Measurements from ENCODE around the gene DOCK10.
"Not testable (repeated sequence)": the region's sequence is repeated elsewhere in the genome, so short reads cannot be mapped to it uniquely, and the experiment has no call there.

Gene DOCK10

GRCh38 chr2:224946895-224947294 lies 95.4 kb downstream of the DOCK10 start:
- DNase-seq (ENCODE audit: low spot score), result peak; percentile 40

- DNase-seq (ENCODE audit: low spot score), result no peak
Observed at GRCh38 chr2:224944707-224945547, 97.3 kb downstream of the DOCK10 start.

GRCh38 chr2:224943601-224944041 lies 98.6 kb downstream of the DOCK10 start:
- DNase-seq (ENCODE audit: low spot score), result not testable (repeated sequence)

GRCh38 chr2:224941960-224942359 lies 100.3 kb downstream of the DOCK10 start:
- DNase-seq (ENCODE audit: low spot score), result no peak

GRCh38 chr2:224940618-224941017 lies 101.7 kb downstream of the DOCK10 start:
- DNase-seq (ENCODE audit: low spot score), result no peak

GRCh38 chr2:224938651-224939182 lies 103.6 kb downstream of the DOCK10 start:
- no peak for DNase-seq (ENCODE audit: low spot score)

- no peak for DNase-seq (ENCODE audit: low spot score)
Observed at GRCh38 chr2:224937887-224938286, 104.4 kb downstream of the DOCK10 start.

GRCh38 chr2:224934526-224935188 lies 107.6 kb downstream of the DOCK10 start:
- DNase-seq (ENCODE audit: low spot score), result no peak

- no peak for DNase-seq (ENCODE audit: low spot score)
Observed at GRCh38 chr2:224933431-224933830, 108.8 kb downstream of the DOCK10 start.

GRCh38 chr2:224932522-224932921 lies 109.7 kb downstream of the DOCK10 start:
- DNase-seq (ENCODE audit: low spot score), result no peak

- DNase-seq (ENCODE audit: low spot score), result no peak
Observed at GRCh38 chr2:224931956-224932355, 110.3 kb downstream of the DOCK10 start.

GRCh38 chr2:224930990-224931389 lies 111.3 kb downstream of the DOCK10 start:
- DNase-seq (ENCODE audit: low spot score), result no peak

GRCh38 chr2:224930124-224930523 lies 112.1 kb downstream of the DOCK10 start:
- DNase-seq (ENCODE audit: low spot score), result no peak

- DNase-seq (ENCODE audit: low spot score), result no peak
Observed at GRCh38 chr2:224929512-224929911, 112.8 kb downstream of the DOCK10 start.

- DNase-seq (ENCODE audit: low spot score), result no peak
Observed at GRCh38 chr2:224927646-224928173, 114.6 kb downstream of the DOCK10 start.

GRCh38 chr2:224927011-224927410 lies 115.3 kb downstream of the DOCK10 start:
- DNase-seq (ENCODE audit: low spot score), result no peak

- DNase-seq (ENCODE audit: low spot score), result no peak
Observed at GRCh38 chr2:224925810-224926100, 116.5 kb downstream of the DOCK10 start.

GRCh38 chr2:224925061-224925809 lies 117.0 kb downstream of the DOCK10 start:
- no peak for DNase-seq (ENCODE audit: low spot score)

- DNase-seq (ENCODE audit: low spot score), result no peak
Observed at GRCh38 chr2:224924631-224925030, 117.6 kb downstream of the DOCK10 start.

GRCh38 chr2:224922142-224922727 lies 120.0 kb downstream of the DOCK10 start:
- no peak for DNase-seq (ENCODE audit: low spot score)

GRCh38 chr2:224919472-224920110 lies 122.7 kb downstream of the DOCK10 start:
- DNase-seq (ENCODE audit: low spot score), result no peak
